Prostate gland (tissue), 2 donors: ENCODE measurements around the gene PDZD7. TPM values are rescaled to one million over a fixed set of nuclear protein-coding genes. Genes with fewer than 3 reads are reported as not detected.

Source experiments
- DNase-seq: peaks from one replicate; pipeline ENCODE4 v3.0.0-alpha.2; 2019; ENCODE audit warnings: low spot score
- H3K27ac ChIP-seq, 2 donors: fragments of 200-600 bp; sonication (generic); 2 replicates each; pipeline ENCODE4 v1.5.1; 2017 to 2019
- H3K27me3 ChIP-seq: fragments of 200-600 bp; sonication (generic); replicated peaks from 2 replicates; pipeline ENCODE4 v1.5.1; 2019; ENCODE audit not compliant: insufficient read depth
- H3K36me3 ChIP-seq, 2 donors: fragments of 200-600 bp; sonication (generic); 1 replicate in 1 of 2; 2 replicates in 1 of 2; pipeline versions ENCODE4 v1.5.1 to v1.8.1; 2017 to 2019
- H3K4me1 ChIP-seq: fragments of 200-600 bp; sonication (generic); replicated peaks from 2 replicates; pipeline ENCODE4 v1.5.1; 2019
- H3K4me3 ChIP-seq, 2 donors: fragments of 200-600 bp; sonication (generic); 2 replicates each; pipeline ENCODE4 v1.5.1; 2017 to 2019
- H3K9me3 ChIP-seq: fragments of 200-600 bp; sonication (generic); 2 replicates; pipeline ENCODE4 v1.5.1; 2017
- POLR2A ChIP-seq: fragments of 450-650 bp; IDR thresholded peaks from one replicate; pipeline ENCODE4 v1.6.1; 2016; ENCODE audit warnings: antibody characterized with exemption, mild to moderate bottlenecking
- POLR2AphosphoS5 ChIP-seq: sonication (generic); formaldehyde crosslinking; IDR thresholded peaks from one replicate; pipeline ENCODE4 v1.6.1; 2017; ENCODE audit warnings: antibody characterized with exemption
- WGBS: methylation state at CpG from one replicate; pipeline ENCODE4 v1.1.5; 2018; 5-methylcytosine and 5-hydroxymethylcytosine counted together
- intact Hi-C: fragments of 100-400 bp; cut with DNase I; formaldehyde crosslinking; loops from one replicate; pipeline ENCODE4 v1.14.2; 2022
- total RNA-seq, 2 donors: library from RNA; depleted of rRNA; stranded (reverse); fragments of >200 nt; gene quantifications; one replicate each; pipeline ENCODE4 v1.1.0, GENCODE V29; 2016
- TF ChIP-seq, protein P1 (sequence below), 4 experiments: fragments of 200-600 bp in 2 of 4; fragments of 450-650 bp in 2 of 4; sonication (generic) in 2 of 4; IDR thresholded peaks; 1 replicate in 3 of 4; 2 replicates in 1 of 4; pipeline ENCODE4 v1.5.1; 2016 to 2019; ENCODE audit warnings: antibody characterized with exemption in 4 of 4, mild to moderate bottlenecking in 2 of 4, moderate library complexity in 2 of 4

PDZD7 gene
- total RNA-seq, 2 donors from 2014 or later, result 0.82 to 1.5 TPM

DNA sequence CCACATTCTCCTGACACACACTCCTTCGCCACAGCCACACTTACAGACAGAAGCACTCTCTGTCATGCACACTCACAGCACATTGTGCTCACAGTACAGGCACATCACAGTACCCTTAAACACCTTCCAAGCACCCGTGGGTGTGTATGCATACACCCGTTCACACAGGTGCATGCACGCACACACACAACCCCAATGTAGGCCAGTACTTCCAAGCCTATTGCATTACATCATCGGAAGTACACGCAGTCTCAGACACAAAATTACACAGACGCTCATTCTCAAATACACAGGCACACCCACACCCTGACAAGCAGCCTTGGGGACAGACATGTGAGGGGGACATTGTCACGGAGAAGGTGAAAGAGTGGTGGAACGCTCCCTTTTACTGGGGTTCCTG, 42.0 kb upstream of the PDZD7 start:
- no peak for DNase-seq
- no peaks in the 10 kb centered on the region for H3K27me3 ChIP-seq
- no peaks in the 10 kb centered on the region for H3K36me3 ChIP-seq
- intact Hi-C loops, result no loop called here
- no peaks in the 10 kb centered on the region for H3K9me3 ChIP-seq
- WGBS, result 54% methylated on average over 9 of the region's 9 CpGs
- TF ChIP-seq POLR2A, result no peak
- TF ChIP-seq, protein P1, sequence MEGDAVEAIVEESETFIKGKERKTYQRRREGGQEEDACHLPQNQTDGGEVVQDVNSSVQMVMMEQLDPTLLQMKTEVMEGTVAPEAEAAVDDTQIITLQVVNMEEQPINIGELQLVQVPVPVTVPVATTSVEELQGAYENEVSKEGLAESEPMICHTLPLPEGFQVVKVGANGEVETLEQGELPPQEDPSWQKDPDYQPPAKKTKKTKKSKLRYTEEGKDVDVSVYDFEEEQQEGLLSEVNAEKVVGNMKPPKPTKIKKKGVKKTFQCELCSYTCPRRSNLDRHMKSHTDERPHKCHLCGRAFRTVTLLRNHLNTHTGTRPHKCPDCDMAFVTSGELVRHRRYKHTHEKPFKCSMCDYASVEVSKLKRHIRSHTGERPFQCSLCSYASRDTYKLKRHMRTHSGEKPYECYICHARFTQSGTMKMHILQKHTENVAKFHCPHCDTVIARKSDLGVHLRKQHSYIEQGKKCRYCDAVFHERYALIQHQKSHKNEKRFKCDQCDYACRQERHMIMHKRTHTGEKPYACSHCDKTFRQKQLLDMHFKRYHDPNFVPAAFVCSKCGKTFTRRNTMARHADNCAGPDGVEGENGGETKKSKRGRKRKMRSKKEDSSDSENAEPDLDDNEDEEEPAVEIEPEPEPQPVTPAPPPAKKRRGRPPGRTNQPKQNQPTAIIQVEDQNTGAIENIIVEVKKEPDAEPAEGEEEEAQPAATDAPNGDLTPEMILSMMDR (IDR thresholded peaks at IDR 0.05), result no peak
- TF ChIP-seq POLR2AphosphoS5, result no peak
- H3K4me3 ChIP-seq, result no peak overlapping the region
- H3K4me1 ChIP-seq, result no peaks in the 10 kb centered on the region
- H3K27ac ChIP-seq, result no peak overlapping the region

DNA sequence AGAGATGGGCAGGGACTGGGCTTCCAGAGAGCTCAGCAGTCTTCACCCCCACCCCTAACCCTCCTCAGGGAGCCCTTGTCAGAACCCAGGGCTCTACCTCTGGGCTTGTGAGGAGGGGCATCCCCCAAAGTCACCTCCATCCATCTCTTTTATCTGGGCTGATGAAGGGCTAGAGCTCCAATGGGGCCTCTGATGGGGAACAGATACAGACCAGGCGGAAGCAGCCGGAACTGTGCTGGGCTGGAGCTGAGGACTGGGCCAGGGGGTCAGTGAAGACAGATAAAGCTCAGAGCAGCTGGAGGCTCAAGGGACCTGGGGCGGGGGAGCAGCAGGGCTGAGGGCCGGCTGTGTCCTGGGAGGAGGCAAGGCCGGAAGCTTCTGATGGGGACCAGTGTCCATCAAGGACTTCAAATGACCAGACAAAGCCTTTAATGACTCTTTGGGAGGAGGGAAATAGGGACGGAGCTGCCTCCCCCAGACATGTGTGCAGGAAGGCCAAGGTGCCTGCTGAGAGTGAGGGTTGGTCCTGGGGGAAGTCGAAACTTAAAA, 41.0 kb upstream of the PDZD7 start:
- no peak overlapping the region for H3K4me3 ChIP-seq
- H3K36me3 ChIP-seq, result no peaks in the 10 kb centered on the region
- no peaks in the 10 kb centered on the region for H3K27me3 ChIP-seq
- intact Hi-C loops, result no loop called here
- H3K4me1 ChIP-seq, result no peaks in the 10 kb centered on the region
- no peak overlapping the region for H3K27ac ChIP-seq
- no peak for TF ChIP-seq POLR2A
- TF ChIP-seq, protein P1 (IDR thresholded peaks at IDR 0.05), result no peak
- TF ChIP-seq POLR2AphosphoS5, result no peak
- WGBS, result 75% methylated on average over 7 of the region's 7 CpGs
- no peak for DNase-seq
- H3K9me3 ChIP-seq, result no peaks in the 10 kb centered on the region

DNA sequence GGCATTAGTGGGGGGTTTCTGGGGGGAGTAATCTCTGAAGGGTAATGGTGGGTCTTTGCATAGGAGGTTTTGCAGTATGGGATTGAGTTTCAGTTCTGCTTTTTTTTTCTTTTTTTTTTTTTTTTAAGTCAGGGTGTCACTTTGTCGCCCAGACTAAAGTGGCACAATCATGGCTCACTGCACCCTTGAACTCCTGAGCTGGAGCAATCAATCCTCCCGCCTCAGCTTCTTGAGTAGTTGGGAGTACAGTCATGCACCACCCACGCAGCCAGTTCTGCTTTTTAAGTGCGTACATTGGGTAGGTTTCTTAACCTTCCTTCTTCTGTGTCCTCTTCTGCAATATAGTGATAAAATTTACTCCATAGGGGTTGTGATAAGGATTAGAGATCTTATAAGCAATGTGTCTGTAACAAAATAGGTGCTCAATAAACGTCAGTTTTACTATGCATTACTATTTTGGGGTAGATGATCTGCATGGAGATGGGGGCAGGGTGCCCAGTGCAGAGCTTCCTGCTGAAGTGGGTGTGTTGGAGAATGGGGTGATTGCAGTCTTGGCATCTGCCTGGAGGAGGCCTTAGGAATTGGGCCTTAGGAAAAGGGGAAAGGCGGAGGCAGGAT, 40.4 kb upstream of the PDZD7 start:
- Histone ChIP-seq H3K4me1 (no peaks in the 10 kb centered on the region), H3K27me3 (no peaks in the 10 kb centered on the region), H3K9me3 (no peaks in the 10 kb centered on the region), H3K4me3 (no peak overlapping the region), H3K27ac (no peak overlapping the region), H3K36me3 (no peaks in the 10 kb centered on the region)
- DNase-seq, result no peak
- WGBS, result 78% methylated on average over 6 of the region's 6 CpGs
- intact Hi-C loops, result no loop called here
- TF ChIP-seq POLR2A, result no peak
- TF ChIP-seq, protein P1 (IDR thresholded peaks at IDR 0.05), result no peak
- TF ChIP-seq POLR2AphosphoS5, result no peak

DNA sequence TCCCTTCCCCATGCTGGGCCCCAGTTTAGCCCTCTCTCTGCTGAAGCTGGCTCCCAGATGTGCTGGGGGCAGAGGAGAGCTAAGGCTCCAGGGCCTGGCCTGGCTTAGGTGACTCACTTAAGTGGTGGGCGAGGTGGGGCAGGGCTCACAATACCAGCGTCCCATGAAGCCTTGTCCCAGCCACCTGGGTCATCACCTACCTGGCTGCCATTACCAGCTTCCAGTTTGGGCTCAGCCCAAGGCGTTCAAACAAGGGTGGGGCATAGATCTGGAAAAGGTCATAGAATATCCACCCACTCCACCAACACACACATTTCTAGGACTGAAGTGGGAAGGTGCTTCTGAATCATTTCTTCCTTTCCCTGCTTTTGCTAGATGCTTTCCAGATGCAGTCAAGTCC, 39.2 kb upstream of the PDZD7 start:
- DNase-seq, result no peak
- H3K9me3 ChIP-seq, result no peaks in the 10 kb centered on the region
- intact Hi-C loops, result no loop called here
- H3K4me3 ChIP-seq, result no peak overlapping the region
- H3K4me1 ChIP-seq, result peaks cover 5% of the 10 kb centered on the region
- H3K36me3 ChIP-seq, result no peaks in the 10 kb centered on the region
- 71% methylated on average over 1 of the region's 3 CpGs for whole genome bisulfite sequencing
- no peak overlapping the region for H3K27ac ChIP-seq
- H3K27me3 ChIP-seq, result no peaks in the 10 kb centered on the region
- TF ChIP-seq POLR2A (no peak), POLR2AphosphoS5 (no peak)
- TF ChIP-seq, protein P1 (IDR thresholded peaks at IDR 0.05), result no peak

DNA sequence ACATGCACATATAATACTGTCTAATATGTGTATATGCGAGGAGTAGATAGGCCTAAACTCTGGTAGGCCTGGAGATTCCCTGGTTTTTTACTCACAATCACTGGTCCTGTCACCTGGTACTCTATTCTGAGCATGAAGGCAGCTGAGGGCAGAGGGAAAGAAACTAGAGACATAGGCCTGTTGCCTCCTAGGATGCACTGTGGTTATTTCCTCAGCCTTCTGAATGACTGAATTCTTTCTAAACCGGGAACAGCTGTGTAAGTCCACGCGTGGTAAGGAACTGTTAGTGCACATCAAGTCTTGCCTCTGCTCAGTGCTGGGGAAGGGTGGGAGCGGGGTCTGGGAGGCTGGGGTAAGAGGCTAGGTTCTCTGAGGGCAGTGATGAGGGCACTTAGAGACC, 38.5 kb upstream of the PDZD7 start:
- no peak overlapping the region for H3K4me3 ChIP-seq
- no peaks in the 10 kb centered on the region for H3K36me3 ChIP-seq
- H3K9me3 ChIP-seq, result no peaks in the 10 kb centered on the region
- H3K27ac ChIP-seq, result no peak overlapping the region
- H3K4me1 ChIP-seq, result peaks cover 5% of the 10 kb centered on the region
- no peak for TF ChIP-seq POLR2AphosphoS5
- TF ChIP-seq POLR2A, result no peak
- TF ChIP-seq, protein P1 (IDR thresholded peaks at IDR 0.05), result no peak
- no peaks in the 10 kb centered on the region for H3K27me3 ChIP-seq
- no peak for DNase-seq
- intact Hi-C loops, result loop anchor here (5.0 kb wide), 1 partner anchor 37 kb away; the partner anchor contains the start of genes PDZD7 and SFXN3
- WGBS, result 81% methylated on average over 5 of the region's 5 CpGs
